Measurements from ENCODE around the gene GPANK1.

GPANK1 gene

DNA sequence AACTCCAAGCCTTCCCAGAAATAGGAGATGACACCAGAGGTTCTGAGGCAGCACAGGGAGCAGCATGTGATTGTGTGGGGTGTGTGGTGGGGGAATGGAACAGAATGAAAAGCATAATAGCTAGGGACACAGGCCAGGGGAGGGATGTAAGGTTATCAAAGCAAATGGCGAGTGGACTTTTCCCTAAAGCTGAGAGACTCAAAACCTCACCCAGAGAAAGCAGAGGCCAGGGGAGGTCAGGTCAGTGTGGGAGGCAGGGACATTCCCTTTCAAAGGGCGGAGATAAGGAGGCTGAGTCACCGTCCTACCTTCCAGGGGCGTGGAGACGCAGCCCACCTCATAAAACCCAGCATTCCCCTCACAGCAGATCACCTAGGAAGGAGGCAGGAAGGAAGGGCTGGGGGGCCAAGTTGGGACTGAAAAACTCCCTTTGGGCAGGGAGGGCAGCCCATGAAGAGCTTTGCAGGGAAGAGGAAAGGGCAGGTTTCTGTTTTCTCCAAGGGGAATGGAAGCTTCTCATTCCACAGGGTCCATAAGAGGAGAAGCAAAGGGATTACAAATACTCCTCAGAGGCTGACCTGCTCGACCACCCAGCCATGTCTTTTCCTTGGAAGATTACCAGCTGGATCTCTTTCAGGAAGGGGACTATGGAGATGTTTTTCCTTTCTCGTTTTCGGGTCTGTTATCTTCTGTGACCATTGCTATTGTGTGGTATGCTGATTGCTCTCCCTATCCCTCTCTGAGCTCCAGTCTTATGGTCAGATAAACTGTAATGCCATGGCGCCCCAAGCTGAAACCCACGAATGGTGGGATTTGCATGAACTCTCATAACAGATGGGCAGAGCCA, 25.7 kb upstream of the GPANK1 start:
- DNase-seq, result no peak

DNA sequence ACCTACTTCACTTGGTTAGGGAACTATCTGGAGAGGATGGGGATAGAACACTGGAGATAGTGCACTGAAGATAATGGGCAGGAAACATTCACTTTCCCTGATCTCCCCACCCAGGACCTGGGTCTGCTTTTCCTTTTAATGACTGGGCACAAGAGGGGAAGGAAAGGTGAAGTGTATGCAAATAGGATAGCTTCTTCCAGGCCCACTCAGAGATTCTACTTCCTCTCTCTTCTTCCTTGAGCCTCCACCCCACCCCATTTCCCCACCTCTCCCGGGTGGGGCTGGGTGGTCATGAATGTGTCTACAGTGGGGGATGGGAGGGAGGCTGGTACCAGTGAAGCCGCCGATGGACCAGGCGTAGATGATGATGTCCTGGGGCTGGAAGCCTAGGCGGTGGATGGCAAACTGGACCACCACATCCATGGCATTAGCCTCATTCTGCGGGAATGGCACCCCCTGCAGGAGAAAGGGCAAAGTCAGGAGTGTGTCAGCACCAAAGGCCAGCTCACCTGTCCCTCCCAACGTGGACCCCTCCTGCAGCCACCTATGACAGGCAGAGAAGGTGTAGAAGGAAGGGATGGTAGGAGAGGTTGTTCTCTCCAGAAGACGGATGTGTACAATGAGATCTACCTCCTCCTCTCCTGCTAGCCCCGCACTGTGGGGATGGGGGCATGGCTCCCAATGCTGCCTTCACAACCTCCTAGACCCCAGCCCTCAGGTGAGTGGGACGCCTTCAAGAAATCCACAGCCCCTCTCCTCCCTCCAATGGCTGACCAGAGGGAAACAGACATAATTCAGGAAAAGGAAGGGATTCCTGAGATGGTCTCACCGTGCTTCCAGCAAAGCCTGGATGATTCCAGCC, 24.7 kb upstream of the GPANK1 start:
- no peak for DNase-seq

DNA sequence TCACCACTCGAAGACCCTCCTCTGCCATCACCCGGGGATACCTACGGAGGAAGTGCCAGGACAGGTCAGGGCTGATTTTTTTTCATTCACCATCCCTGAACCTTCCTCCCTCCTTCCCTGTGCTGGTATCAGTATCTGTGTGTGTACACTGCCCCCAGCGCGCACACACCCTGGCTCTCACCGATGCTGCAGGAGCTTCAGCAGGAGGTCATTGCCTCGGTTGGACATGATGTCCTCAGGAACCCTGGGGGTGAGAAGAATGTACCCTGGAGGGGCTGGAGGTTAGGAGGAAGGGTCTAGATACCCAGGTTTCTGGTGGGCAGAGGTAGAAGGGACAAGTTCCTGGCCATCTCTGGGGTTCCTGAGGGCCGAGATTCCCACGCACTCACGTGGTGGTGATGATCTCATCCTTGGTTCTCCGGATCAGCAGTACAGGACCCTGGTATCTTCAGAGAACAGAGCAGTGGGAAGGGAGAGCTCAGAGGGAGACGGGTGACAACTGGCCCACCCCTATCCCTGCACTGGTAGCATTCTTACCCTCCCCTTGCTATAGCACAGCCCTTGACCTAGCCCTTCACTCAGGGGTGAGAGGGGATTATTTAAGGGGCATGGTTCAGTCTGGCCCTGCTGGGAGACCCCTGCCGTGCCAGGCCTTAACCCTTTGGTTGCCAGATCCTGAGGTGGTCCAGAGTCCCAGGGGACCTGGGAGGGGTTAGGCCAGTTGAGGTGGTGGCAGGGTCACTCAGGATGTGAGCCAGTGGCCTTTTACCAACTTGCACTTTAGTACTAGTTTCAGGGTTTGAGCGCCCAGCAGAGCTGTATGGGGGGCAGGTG, 23.3 kb upstream of the GPANK1 start:
- DNase-seq, result no peak

DNA sequence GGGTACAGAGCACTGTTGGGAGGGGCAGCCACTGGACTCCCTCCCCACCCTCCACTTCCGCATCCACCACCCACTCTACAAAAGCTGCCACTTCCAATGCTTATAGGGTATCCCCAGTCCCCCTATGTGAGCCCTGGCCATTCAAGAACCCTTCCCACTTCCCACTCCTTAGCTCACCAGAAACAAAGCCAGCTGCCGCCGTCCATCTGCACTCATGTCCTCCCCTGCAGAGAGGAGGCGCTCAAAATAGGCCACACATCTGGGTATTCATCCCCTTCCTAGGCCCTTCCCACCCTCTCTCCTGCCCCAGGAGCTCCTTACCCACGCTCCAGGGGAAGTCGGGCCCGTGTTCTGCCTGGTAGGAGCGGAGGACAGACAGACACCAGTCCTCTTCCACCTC, 22.5 kb upstream of the GPANK1 start:
- no peak for DNase-seq

DNA sequence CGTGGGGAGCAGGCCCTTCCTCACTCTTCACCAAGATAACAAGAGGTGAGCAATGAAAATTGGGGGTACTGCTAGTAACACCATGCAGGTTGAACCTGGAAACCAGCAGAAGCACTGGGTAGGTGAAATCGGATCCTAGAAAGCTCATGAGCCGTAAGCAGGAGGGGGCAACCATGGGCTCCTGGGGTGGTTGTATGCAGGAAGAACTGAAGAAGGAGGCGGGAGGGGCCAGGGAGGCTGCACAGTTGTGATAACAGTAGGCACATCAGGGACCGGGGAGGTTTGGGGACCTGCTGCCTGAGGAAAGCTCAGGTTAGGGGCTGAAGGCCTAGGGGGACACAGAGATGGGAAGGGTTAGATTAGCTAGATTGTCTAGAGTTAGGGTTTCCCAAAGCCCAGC, 21.7 kb upstream of the GPANK1 start:
- DNase-seq, result no peak

DNA sequence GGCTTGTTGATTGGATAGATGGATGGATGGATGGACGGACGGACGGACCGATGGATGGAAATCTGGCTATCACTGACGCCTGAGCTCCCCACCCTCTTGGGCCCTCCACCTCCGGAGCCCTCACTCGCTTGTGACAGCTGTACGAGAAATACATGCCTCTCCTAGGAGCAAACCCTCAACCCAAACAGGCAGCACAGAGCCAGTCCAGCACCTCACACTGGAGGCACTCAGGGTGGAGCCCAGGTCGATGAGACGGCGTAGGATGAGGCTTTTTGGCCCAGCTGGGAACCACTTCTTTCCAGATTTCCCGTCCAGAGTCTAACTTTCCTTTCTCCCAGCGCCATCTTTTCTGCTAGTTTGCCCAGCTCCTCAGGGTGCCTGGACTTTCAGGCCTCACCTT, 18.8 kb upstream of the GPANK1 start:
- no peak for DNase-seq

DNA sequence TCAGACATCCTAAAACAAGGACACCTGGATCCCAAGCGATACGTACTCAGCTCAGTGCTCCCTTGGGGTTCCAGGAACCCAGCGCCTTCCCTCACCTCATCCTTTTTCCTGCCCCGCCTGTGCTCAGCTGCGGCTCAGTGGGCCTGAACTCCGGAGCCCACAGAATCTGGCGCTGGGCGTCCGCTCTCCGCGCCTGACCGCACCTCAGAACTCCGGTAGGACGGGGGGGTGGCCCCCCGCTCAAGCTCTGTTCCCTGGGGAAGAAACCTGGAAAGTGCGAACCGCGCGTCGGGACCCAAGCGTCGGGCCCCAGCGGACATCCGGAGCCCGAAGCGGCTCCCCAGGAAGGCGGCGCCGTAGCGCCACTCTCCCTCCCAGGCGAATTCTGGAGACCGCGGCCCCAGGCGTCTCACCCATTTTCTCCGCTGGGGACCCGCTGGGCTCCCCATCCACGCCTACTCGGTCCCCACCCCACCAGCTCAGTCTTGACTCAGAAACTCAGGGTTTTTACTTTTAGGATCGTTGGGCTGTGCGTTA, 16.4 kb upstream of the GPANK1 start:
- DNase-seq, result no peak

DNA sequence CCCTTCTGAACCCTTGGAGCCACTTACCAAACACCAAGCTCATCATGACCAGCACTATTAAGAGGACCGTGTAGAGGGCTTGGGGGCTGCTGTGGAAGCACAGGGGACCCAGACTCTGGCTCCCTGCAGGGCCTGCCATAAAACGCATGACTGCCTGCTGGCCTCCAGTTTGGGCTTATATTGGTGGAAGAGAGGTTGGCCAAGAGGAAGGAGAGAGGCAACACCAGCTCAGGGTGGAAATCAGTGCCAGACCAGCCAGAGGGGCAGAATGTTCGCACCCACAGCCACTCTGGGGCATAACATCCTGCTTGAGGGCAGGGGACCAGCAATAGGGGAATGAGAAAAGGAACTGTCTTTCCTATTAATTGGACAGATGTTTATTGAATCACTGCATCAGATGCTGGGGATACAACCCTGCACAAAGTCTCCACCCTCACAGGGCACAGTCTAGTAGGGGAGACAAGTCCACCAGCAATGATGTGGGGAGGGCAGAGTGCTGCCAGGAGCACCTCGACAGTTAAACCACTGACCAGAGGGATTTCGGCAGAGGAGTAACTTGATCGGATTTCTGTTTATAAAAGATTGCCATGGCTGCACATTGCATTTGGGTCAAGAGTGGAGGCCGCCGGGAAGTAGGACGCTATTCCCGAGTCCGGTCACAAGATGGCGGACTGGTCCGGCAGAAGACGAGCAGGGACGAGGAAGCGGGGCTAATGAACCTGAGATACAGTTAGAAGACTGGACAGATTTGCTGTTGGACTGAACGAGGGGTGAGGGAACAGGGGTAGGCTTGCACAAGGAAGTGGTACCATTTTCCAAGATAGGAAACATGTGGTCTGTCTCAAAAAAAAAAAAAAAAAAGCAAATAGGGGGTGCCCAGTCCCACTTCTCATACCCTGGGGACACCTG, 15.7 kb upstream of the GPANK1 start, which contains the start of gene LY6G5C:
Gene LY6G5C (minus strand): TSS at position 842 of the 909 bp plus-strand sequence. CDS start 694 bp downstream, at position 148.
- peak; percentile 76 for DNase-seq

DNA sequence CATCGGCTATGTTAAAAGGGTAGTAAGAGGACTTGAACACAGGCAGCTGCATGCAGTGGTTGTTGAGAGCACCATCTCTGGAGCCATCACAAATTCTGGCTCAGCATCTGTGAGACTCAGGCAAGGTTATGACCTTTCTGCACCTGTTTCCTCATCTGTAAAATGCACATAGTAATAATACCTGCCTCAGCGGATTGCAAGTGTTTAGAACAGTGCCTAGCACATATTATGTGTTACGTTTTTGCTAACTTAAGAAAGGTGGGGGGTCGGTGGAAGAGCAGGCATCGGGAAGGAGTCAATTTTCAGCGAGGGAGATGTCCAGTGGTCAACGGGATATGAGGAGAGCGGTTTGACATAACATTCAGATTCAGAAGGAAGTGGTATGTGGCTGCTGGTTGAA, 13.2 kb upstream of the GPANK1 start:
- DNase-seq, result no peak

DNA sequence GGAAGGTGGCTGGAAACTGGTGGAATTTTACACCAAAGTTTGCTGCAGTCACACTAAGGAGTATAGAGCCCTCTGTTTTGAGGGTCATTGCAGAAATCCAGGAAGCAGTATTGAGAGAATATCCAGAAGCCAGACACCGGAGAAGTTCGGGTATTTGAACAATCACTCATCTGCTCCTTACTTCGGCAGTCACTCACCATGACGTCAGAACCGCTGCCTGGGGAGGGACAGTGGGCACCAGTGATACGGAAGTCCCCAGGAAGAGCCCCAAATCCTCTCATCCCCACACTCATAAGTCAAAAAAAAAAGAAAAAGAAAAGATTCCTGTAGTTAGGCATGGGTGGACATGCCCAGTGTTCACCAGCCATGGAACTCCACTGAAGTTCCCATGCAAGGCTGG, 12.1 kb upstream of the GPANK1 start:
- DNase-seq, result no peak

DNA sequence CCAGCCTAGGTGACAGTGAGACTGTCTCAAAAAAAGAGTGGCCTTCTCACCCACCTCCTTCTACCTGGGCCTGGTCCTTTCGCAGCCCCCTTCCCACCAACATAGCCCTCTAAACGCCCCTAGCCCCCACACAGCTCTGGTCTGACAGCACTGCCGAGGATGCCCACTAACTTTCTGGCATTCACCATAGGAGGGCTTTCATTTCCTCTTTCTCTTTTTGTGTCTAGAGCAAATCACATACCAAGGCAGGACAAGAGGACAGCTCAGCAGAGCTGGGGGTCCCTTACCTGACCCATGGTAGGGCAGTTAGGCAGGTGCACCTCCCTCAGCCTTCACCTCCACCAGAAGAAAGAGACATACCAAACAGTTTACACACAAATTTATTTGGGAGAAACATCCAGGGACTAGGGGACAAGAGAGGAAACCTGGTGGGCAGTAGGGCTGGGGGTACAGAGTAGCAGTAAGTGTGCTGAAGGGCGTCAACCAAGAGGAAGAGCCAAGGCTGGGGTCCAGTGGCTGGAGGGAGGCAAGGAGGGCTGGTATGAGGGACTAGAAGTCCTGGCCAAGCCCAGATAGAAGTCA, 11.6 kb upstream of the GPANK1 start:
- no peak for DNase-seq

DNA sequence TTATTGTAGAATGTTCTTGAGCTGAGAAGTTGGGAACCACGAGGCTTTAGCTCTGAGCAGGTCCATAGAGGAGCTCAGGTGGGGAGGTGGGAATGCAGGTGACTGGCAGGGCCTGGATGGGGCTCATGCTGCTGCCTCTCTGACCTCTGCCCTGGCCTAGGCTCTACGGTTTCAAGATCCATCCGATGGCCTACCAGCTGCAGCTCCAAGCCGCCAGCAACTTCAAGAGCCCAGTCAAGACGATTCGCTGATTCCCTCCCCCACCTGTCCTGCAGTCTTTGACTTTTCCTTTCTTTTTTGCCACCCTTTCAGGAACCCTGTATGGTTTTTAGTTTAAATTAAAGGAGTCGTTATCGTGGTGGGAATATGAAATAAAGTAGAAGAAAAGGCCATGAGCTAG, 4.9 kb upstream of the GPANK1 start, which contains the start of gene LY6G5B:
Gene LY6G5B (plus strand): TSS at position 301 of the 400 bp plus-strand sequence. CDS start 975 bp downstream, outside the sequence.
- no peak for DNase-seq

DNA sequence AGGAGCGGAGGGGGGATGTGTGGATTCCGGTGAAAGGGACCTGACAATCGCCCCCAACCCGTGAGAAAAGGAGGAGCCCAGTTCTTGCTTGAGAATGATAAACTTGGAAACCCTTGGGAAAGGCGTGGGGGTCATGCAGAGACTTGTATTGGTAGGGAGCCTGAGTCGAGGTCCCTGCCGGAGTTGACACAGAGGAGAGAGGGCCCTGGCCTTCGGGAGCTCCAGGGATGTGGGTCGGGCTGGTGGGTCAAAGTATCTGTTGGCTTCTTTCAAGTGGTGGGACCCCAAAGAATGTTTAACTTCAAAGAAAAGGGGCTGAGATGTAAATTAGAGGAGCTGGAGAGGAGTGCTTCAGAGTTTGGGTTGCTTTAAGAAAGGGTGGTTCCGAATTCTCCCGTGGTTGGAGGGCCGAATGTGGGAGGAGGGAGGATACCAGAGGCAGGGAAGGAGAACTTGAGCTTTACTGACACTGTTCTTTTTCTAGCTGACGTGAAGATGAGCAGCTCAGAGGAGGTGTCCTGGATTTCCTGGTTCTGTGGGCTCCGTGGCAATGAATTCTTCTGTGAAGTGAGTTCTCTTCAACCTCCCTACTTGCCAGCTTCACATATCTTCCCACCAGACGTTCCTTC, 1.7 kb upstream of the GPANK1 start:
- DNase-seq, result no peak

DNA sequence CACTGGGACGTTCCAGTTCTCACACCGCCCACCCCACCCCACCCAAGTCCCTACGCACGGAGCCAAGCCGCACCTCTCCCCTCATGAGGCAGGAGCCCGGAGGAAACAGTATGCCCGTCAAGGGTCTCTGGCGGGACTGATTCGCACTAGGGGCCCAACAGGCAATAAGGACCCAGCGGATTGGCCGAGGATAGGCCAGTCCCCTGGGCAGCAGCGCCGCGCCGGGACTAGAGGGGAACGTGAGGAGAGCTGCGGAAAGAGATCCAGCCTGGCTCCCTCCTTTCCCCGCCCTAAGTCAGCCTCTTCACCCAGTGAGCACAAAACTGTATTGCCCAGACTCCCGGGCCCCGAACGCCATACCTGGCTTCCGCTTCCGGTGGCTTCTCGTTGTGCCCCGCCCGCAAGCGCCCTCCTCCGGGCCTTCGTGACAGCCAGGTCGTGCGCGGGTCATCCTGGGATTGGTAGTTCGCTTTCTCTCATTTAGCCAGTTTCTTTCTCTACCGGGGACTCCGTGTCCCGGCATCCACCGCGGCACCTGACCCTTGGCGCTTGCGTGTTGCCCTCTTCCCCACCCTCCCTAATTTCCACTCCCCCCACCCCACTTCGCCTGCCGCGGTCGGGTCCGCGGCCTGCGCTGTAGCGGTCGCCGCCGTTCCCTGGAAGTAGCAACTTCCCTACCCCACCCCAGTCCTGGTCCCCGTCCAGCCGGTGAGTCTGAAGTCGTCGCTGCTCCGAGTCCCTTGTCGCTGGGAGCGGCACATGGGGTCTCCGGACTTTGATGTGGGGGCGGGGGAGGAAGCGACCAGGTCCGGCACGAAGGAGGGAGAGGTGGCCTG, 922 bp upstream of the GPANK1 start, which contains the start of gene CSNK2B:
Gene CSNK2B (plus strand): TSS at position 580 of the 836 bp plus-strand sequence. CDS start 752 bp downstream, outside the sequence.
- peak; percentile 97 for DNase-seq

DNA sequence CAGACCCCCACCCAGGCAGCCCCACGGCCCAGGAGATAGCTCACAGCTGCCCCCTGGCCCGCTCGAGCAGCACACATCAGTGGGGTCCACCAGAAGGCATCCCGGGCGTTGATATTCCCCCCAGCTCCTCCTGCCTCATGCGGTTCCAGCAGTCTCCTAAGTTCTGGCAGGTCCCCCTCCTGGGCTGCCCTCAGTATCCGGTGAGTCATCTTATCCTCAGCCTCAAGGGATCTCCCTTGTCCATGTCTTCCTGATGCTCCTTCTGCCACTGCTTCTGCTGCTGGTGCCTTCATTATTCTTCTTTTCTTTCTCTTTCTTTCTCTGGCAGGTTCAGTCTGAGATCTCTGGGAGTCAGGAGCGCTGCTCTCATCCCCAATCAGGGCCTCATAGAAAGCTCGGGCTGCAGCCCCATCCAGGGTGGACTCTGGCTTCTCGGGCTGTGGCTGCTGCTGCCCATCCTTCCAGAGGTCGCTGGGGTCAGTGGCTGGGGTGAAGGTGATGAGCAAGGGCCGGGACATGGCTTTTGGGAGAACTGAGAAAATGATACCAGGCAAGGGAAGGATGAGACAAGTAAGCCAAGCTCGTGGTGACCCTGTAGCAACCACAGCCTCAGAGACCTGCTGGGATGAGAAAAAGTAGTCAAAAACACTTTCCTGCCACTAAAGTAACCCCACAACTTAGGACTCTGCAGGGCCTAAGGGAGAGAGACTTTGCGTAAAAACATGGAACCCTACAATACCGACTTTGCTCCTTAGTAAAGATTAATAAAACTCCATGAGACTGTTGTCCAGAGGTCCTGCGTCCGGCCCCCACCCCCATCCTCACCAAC, 622 bp downstream of the GPANK1 start:
- no peak for DNase-seq

DNA sequence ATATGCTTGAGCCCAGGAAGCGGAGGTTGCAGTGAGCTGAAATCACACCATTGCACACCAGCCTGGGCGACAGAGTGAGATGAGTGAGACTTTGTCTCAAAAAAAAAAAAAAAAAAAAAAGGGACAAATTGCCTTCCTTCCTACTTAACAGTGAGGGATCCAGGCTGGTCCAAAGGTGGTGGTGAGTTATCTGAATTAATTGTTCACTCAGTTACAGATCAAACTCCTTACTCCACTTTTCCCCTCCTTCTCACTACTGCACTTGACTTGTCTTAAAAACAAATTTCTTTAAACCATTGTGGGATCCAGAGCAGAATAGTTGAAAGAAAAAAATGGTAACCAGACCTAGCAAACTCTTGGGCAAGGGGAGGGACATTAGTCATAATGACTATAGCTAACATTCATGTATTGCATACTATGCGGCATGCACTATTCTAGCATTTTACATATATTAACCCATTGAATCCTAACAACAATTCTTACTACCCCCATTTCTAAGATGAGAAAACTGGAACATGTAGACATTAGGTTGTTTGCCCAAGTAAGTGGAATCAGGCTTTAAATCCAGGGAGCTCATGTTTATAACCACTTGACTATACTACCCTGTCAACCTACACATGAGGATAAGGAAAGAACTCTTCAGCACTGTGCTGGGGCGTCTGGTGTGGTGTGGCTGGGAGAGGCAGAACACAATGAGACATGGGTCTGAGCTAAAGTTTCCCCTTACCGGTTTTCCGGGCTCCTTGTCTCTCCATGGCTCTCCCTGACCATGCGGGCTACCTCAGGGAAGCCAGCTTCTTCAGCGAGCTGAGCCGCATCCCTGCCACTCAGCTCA, 1.5 kb downstream of the GPANK1 start:
- no peak for DNase-seq

DNA sequence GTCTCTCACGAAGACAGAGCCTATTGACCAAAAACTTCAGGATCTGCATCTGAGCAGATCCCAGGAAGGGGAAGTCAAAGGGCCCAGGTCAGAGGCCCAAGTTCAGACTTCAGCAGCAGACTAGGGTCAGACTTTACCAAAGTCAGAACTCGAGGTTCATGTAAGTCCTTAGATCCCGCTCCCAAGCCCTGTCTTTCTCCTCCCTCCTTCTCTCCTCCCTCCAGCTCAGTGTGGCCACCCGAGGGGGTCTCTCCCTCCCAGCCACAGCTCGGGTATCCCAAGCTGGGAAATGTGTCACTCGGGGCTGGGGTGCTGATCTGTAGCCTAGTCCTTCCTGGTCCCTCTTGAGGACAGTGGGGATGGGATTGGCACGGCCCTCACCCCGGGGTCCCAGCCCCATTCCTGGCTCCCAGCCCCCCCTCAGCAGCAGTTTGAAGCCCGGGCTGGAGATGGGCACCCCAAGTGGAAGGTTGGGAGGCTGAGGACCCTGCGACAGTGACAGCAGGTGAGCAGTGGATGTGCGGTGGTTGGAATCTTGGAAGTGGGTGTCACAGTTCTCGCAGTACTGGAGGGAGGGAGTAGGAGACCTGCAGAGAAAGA, 2.6 kb downstream of the GPANK1 start:
- DNase-seq, result no peak

All from CD4-positive, alpha-beta T cell treated with Interleukin-4 for 4 hours (primary cell).